Measurements from ENCODE around the gene IKZF1. TPM values are rescaled to one million over a fixed set of nuclear protein-coding genes. Genes with fewer than 3 reads are reported as not detected.

The IKZF1 gene
- total RNA-seq, 2 experiments from 2014 or later, result 245 to 260 TPM

GRCh38 chr7:50341724-50342123 lies 37.2 kb downstream of the IKZF1 start:
- Mint-ChIP-seq H3K27ac (no peak overlapping the region), H3K27me3 (no peaks in the 10 kb centered on the region), H3K4me1 (peaks cover 56% of the 10 kb centered on the region), H3K4me3 (peak overlapping the region; percentile 61), H3K9me3 (ENCODE audit: low read depth) (no peaks in the 10 kb centered on the region), H3K36me3 (ENCODE audit: low read depth) (peaks cover 75% of the 10 kb centered on the region)
- DNase-seq (peak; percentile 37), ATAC-seq (peak; percentile 33)
- ChIA-PET CTCF (interaction anchor here (0.6 to 13.2 kb wide), 13 partner anchors 9 to 135 kb away, joined by 3 to 214 read pairs (median 4); no protein-coding TSS in a partner anchor), POLR2A (interaction anchor here (0.7 to 2.6 kb wide), 13 partner anchors 8 to 134 kb away, joined by 3 to 20 read pairs (median 4); no protein-coding TSS in a partner anchor)
- intact Hi-C loops (cut with DNase I, micrococcal nuclease), result loop anchor here in 1 of 2 experiments (1.0 to 2.0 kb wide), 2 partner anchors 9 to 33 kb away; no protein-coding TSS in a partner anchor

GRCh38 chr7:50342616-50343114 lies 38.1 kb downstream of the IKZF1 start:
- CTCF ChIA-PET, result interaction anchor here (0.7 to 13.2 kb wide), 10 partner anchors 11 to 290 kb away, joined by 3 to 214 read pairs (median 4); no protein-coding TSS in a partner anchor
- POLR2A ChIA-PET, result interaction anchor here (0.6 to 2.6 kb wide), 10 partner anchors 9 to 105 kb away, joined by 3 to 20 read pairs (median 5); no protein-coding TSS in a partner anchor
- peak; percentile 20 for ATAC-seq
- intact Hi-C loops (cut with DNase I, micrococcal nuclease), result loop anchor here in 1 of 2 experiments (1.0 kb wide), 1 partner anchor 8 kb away; no protein-coding TSS in a partner anchor
- Mint-ChIP-seq H3K36me3 (ENCODE audit: low read depth) (peaks cover 73% of the 10 kb centered on the region), H3K27me3 (no peaks in the 10 kb centered on the region), H3K4me3 (peak overlapping the region; percentile 61), H3K27ac (no peak overlapping the region), H3K4me1 (peaks cover 64% of the 10 kb centered on the region), H3K9me3 (ENCODE audit: low read depth) (no peaks in the 10 kb centered on the region)
- DNase-seq, result peak; percentile 67

- DNase-seq (no peak), ATAC-seq (peak; percentile 4)
- H3K4me3 Mint-ChIP-seq, result peak overlapping the region; percentile 64
- POLR2A ChIA-PET, result interaction anchor here (0.7 to 3.5 kb wide), 16 partner anchors 8 to 499 kb away, joined by 3 to 26 read pairs (median 6); no protein-coding TSS in a partner anchor
- intact Hi-C loops (cut with DNase I, micrococcal nuclease), result loop anchor here in 1 of 2 experiments (1.0 kb wide), 1 partner anchor 20 kb away; no protein-coding TSS in a partner anchor
- peaks cover 97% of the 10 kb centered on the region for H3K4me1 Mint-ChIP-seq
- H3K27ac Mint-ChIP-seq, result peak overlapping the region; percentile 100
- H3K36me3 Mint-ChIP-seq (ENCODE audit: low read depth), result peaks cover 82% of the 10 kb centered on the region
- H3K9me3 Mint-ChIP-seq (ENCODE audit: low read depth), result no peaks in the 10 kb centered on the region
- CTCF ChIA-PET, result interaction anchor here (0.8 to 13.2 kb wide), 20 partner anchors 8 to 254 kb away, joined by 3 to 214 read pairs (median 5); no protein-coding TSS in a partner anchor
- H3K27me3 Mint-ChIP-seq, result no peaks in the 10 kb centered on the region
Measured at GRCh38 chr7:50346545-50347497, 42.3 kb downstream of the IKZF1 start.

GRCh38 chr7:50347693-50348092 lies 43.2 kb downstream of the IKZF1 start:
- H3K4me3 Mint-ChIP-seq, result peak overlapping the region; percentile 64
- intact Hi-C loops (cut with DNase I, micrococcal nuclease), result no loop called here
- ATAC-seq (no peak), DNase-seq (peak; percentile 68)
- no peaks in the 10 kb centered on the region for H3K9me3 Mint-ChIP-seq (ENCODE audit: low read depth)
- ChIA-PET CTCF (interaction anchor here (0.7 to 13.2 kb wide), 19 partner anchors 9 to 255 kb away, joined by 3 to 214 read pairs (median 5); no protein-coding TSS in a partner anchor), POLR2A (interaction anchor here (0.6 to 3.5 kb wide), 15 partner anchors 9 to 499 kb away, joined by 3 to 26 read pairs (median 6); no protein-coding TSS in a partner anchor)
- peaks cover 81% of the 10 kb centered on the region for H3K36me3 Mint-ChIP-seq (ENCODE audit: low read depth)
- no peaks in the 10 kb centered on the region for H3K27me3 Mint-ChIP-seq
- peaks cover 94% of the 10 kb centered on the region for H3K4me1 Mint-ChIP-seq
- peak overlapping the region; percentile 100 for H3K27ac Mint-ChIP-seq

- intact Hi-C loops (cut with DNase I, micrococcal nuclease), result no loop called here
- POLR2A ChIA-PET, result interaction anchor here (0.6 to 5.4 kb wide), 9 partner anchors 10 to 143 kb away, joined by 3 to 67 read pairs (median 7); no protein-coding TSS in a partner anchor
- Mint-ChIP-seq H3K4me3 (peak overlapping the region; percentile 64), H3K9me3 (ENCODE audit: low read depth) (no peaks in the 10 kb centered on the region), H3K36me3 (ENCODE audit: low read depth) (peaks cover 81% of the 10 kb centered on the region), H3K27ac (peak overlapping the region; percentile 100), H3K4me1 (peaks cover 94% of the 10 kb centered on the region), H3K27me3 (no peaks in the 10 kb centered on the region)
- ATAC-seq (no peak), DNase-seq (no peak)
- CTCF ChIA-PET, result interaction anchor here (0.7 to 13.2 kb wide), 13 partner anchors 9 to 206 kb away, joined by 3 to 214 read pairs (median 8); no protein-coding TSS in a partner anchor
Measured at GRCh38 chr7:50348469-50349162, 44.1 kb downstream of the IKZF1 start.

- H3K4me1 Mint-ChIP-seq, result peaks cover 94% of the 10 kb centered on the region
- no peak for ATAC-seq
- peak overlapping the region; percentile 61 for H3K4me3 Mint-ChIP-seq
- no peaks in the 10 kb centered on the region for H3K9me3 Mint-ChIP-seq (ENCODE audit: low read depth)
- H3K36me3 Mint-ChIP-seq (ENCODE audit: low read depth), result peaks cover 81% of the 10 kb centered on the region
- POLR2A ChIA-PET, result interaction anchor here (0.6 to 5.4 kb wide), 11 partner anchors 11 to 40 kb away, joined by 3 to 86 read pairs (median 8); no protein-coding TSS in a partner anchor
- CTCF ChIA-PET, result interaction anchor here (1.1 to 5.1 kb wide), 8 partner anchors 8 to 257 kb away, joined by 3 to 49 read pairs (median 8); partner anchors contain the start of gene IKZF1
- DNase-seq, result no peak
- intact Hi-C loops (cut with DNase I, micrococcal nuclease), result no loop called here
- H3K27me3 Mint-ChIP-seq, result no peaks in the 10 kb centered on the region
- peak overlapping the region; percentile 100 for H3K27ac Mint-ChIP-seq
Measured at GRCh38 chr7:50349399-50349798, 44.9 kb downstream of the IKZF1 start.

GRCh38 chr7:50349963-50350944 lies 45.7 kb downstream of the IKZF1 start:
- peak overlapping the region; percentile 61 for H3K4me3 Mint-ChIP-seq
- intact Hi-C loops (cut with DNase I, micrococcal nuclease), result loop anchor here (1.0 to 5.0 kb wide), 12 partner anchors 8 to 772 kb away; partner anchors contain the start of gene IKZF1 (in 1 of the 2)
- ChIA-PET CTCF (interaction anchor here (0.6 to 5.1 kb wide), 16 partner anchors 9 to 258 kb away, joined by 3 to 49 read pairs (median 8); partner anchors contain the start of gene IKZF1), POLR2A (interaction anchor here (0.6 to 5.4 kb wide), 22 partner anchors 9 to 194 kb away, joined by 3 to 86 read pairs (median 5); no protein-coding TSS in a partner anchor)
- H3K27me3 Mint-ChIP-seq, result no peaks in the 10 kb centered on the region
- peaks cover 97% of the 10 kb centered on the region for H3K4me1 Mint-ChIP-seq
- peak overlapping the region; percentile 100 for H3K27ac Mint-ChIP-seq
- H3K9me3 Mint-ChIP-seq (ENCODE audit: low read depth), result no peaks in the 10 kb centered on the region
- peak; percentile 71 for ATAC-seq
- DNase-seq, result peak; percentile 93
- H3K36me3 Mint-ChIP-seq (ENCODE audit: low read depth), result peaks cover 85% of the 10 kb centered on the region

GRCh38 chr7:50351267-50351666 lies 46.8 kb downstream of the IKZF1 start:
- H3K4me1 Mint-ChIP-seq, result peaks cover 96% of the 10 kb centered on the region
- peak overlapping the region; percentile 61 for H3K4me3 Mint-ChIP-seq
- ATAC-seq, result no peak
- CTCF ChIA-PET, result interaction anchor here (0.6 to 5.1 kb wide), 18 partner anchors 10 to 212 kb away, joined by 3 to 49 read pairs (median 5); partner anchors contain the start of gene IKZF1
- H3K9me3 Mint-ChIP-seq (ENCODE audit: low read depth), result no peaks in the 10 kb centered on the region
- H3K36me3 Mint-ChIP-seq (ENCODE audit: low read depth), result peaks cover 85% of the 10 kb centered on the region
- no peaks in the 10 kb centered on the region for H3K27me3 Mint-ChIP-seq
- no peak for DNase-seq
- POLR2A ChIA-PET, result interaction anchor here (0.7 to 5.4 kb wide), 20 partner anchors 10 to 195 kb away, joined by 3 to 86 read pairs (median 8); no protein-coding TSS in a partner anchor
- intact Hi-C loops (cut with DNase I, micrococcal nuclease), result loop anchor here (2.0 to 5.0 kb wide), 3 partner anchors 46 to 771 kb away; partner anchors contain the start of gene IKZF1 (in 1 of the 2)
- H3K27ac Mint-ChIP-seq, result peak overlapping the region; percentile 100

GRCh38 chr7:50352282-50352681 lies 47.8 kb downstream of the IKZF1 start:
- Mint-ChIP-seq H3K36me3 (ENCODE audit: low read depth) (peaks cover 89% of the 10 kb centered on the region), H3K27ac (peak overlapping the region; percentile 100), H3K4me1 (peaks cover 97% of the 10 kb centered on the region), H3K4me3 (peak overlapping the region; percentile 61), H3K27me3 (no peaks in the 10 kb centered on the region), H3K9me3 (ENCODE audit: low read depth) (no peaks in the 10 kb centered on the region)
- ATAC-seq, result peak; percentile 52
- intact Hi-C loops (cut with DNase I, micrococcal nuclease), result loop anchor here (1.0 to 5.0 kb wide), 5 partner anchors 8 to 770 kb away; no protein-coding TSS in a partner anchor
- CTCF ChIA-PET, result interaction anchor here (0.7 to 5.1 kb wide), 10 partner anchors 8 to 147 kb away, joined by 3 to 49 read pairs (median 5); no protein-coding TSS in a partner anchor
- DNase-seq, result no peak
- POLR2A ChIA-PET, result interaction anchor here (0.6 to 5.4 kb wide), 15 partner anchors 9 to 197 kb away, joined by 3 to 86 read pairs (median 8); no protein-coding TSS in a partner anchor
